NCI-H1417 treated with DMSO at 0.1 percent for 48 hours (cell line): ENCODE data around the gene ATP5MK.
"Not testable (repeated sequence)": the region's sequence is repeated elsewhere in the genome, so short reads cannot be mapped to it uniquely, and the experiment has no call there.

Source experiments
- DNase-seq: peaks from one replicate; lab custom pipeline; 2025; lab: John Stamatoyannopoulos, UW

The ATP5MK gene

GRCh38 chr10:103396789-103397087, 463 bp upstream of the ATP5MK start:
- no peak for DNase-seq

DNA sequence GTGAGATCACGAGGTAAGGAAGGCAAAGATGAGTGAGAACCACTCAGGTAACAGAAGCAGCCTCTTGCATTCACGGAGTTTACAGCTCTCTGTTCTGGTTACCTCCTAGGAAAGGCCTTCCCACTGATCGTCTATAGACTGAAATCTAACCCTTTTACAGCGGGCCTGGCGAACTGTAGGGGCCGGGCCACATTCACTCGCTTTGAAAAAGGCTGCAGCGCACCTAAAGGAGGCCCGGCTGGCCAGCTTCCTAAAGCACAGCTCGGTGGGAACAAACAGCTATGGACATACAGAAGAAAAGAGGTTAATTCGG, 565 bp downstream of the ATP5MK start:
- no peak for DNase-seq

DNA sequence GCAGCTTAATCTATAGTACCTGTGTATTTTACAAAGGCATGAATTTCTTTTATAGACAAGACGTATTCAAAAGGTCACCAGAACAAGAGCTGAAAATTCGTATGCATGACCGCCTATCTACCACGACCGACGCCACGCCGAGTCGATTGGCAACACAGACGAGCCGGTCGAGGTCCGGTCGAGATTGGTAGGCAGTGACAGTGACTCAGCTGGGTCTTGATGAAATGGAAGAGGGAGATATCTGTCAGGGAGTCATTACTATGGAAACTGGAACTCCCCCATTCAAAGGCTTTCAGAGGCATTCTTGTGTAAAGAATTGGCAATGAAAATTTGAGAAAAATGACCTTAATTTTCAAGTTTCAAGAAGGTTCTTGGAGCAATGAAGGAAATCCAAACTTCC, 2.1 kb downstream of the ATP5MK start:
- no peak for DNase-seq

DNA sequence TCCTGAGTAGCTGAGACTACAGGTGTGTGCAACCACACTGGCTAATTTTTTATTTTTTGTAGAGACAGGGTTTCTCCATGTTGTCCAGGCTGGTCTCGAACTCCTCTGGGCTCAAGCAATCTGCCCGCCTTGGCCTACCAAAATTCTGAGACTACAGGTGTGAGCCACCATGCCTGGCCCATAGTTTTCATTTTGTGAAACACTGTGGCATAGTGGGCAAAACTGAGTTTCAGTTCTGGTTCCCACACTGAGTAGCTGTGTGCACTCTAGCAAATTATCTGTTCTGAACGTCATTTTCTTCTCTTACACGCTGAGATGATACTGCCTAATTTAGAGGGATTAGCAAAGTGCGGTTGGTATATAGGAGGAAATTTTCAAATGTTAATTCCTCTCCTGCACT, 13.5 kb downstream of the ATP5MK start:
- DNase-seq: no peak

GRCh38 chr10:103374263-103374662, 22.0 kb downstream of the ATP5MK start:
- no peak for DNase-seq

DNA sequence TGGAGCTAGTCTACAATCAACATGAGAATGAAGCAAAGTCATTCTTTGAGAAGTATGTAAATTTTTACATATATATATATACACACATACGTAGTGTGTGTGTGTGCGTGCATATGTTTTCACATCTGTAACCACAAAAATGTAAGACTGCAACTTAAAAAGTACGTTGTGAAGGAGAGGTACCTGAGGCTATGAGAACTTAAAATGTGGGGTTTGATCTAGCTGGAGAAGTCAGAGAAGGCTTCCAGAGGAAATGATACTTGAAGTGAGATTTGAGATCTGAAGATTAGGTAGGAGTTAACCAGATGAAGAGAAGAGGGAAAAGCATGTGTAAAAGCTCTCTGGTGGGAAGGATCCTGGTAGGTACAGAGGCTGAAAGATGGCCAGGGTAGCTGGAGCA, 22.7 kb downstream of the ATP5MK start:
- no peak for DNase-seq

DNA sequence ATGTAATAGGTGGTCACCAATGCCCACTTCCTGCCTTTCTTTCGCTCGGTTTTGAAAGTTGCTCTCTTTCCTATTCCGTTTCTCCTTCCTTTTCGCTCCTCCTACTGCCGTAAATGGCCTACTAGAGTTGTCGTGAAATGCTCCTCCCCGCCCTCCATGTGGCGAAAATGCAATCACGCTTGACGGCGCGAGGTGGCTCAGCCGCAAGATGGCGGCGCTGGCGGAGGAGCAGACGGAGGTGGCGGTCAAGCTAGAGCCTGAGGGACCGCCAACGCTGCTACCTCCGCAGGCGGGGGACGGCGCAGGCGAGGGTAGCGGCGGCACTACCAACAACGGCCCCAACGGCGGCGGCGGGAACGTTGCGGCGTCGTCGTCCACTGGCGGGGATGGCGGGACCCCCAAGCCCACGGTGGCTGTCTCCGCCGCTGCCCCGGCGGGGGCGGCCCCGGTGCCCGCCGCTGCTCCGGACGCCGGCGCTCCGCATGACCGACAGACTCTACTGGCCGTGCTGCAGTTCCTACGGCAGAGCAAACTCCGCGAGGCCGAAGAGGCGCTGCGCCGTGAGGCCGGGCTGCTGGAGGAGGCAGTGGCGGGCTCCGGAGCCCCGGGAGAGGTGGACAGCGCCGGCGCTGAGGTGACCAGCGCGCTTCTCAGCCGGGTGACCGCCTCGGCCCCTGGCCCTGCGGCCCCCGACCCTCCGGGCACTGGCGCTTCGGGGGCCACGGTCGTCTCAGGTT, 28.3 kb downstream of the ATP5MK start, which contains the start of gene TAF5:
TAF5 (plus strand) TSS at position 195 of the 737 bp plus-strand sequence; CDS start at position 209, 14 bp downstream.
- DNase-seq: peak; percentile 62

- no peak for DNase-seq
These were observed 28.9 kb downstream of the ATP5MK start for GRCh38 chr10:103367379-103367781.

GRCh38 chr10:103360791-103361190, 35.5 kb downstream of the ATP5MK start:
- DNase-seq: not testable (repeated sequence)

- DNase-seq: not testable (repeated sequence)
These were observed 36.8 kb downstream of the ATP5MK start for GRCh38 chr10:103359493-103359892.

DNA sequence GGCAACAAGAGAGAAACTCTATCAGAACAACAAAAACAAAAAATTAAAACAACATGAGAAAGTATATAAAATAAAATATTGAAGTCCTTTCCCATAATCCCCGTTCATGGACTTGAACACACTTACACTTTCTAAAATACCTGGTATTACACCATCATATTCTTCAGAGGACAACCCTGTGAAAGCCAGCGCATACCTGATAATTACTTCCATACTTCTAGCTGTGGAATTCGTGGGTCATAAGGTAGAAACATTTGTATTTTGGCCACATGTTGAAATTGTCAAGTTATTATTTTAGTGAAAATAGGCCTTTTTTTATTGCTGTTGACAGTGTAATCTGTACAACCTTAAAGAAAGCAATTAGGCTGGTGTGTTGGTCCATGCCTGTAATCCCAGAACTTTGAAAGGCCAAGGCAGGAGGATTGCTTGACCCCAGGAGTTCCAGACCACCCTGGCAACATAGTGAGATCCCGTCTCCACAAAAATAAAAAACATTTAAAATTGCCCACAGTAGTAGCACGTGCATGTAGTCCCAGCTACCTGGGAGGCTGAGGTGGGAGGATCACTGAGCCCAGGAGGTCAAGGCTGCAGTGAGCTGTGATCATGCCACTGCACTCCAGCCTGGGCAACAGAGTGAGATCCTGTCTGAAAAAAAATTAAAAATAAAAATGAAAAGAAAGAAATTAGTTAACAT, 40.2 kb downstream of the ATP5MK start:
- no peak for DNase-seq

- DNase-seq: not testable (repeated sequence)
These were observed 41.7 kb downstream of the ATP5MK start for GRCh38 chr10:103354567-103354966.

DNA sequence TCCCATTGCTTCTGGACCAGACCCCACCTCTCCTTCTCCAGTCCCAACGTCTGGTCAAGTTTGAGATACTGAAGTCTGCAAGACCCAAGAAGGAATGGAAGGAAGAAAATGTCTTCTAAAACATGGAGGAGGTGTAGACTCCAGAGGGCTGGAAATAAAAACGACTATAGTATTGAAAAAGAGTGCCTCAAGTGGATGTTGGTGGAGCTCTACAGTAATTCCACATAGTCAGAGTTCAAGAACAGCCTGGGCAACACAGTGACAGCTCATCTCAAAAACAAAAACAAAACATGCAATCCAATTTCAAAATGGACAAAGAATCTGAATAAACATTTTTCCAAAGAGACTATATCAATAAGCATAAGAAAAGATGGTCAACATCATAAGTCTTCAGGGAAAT, 43.0 kb downstream of the ATP5MK start:
- DNase-seq: no peak

DNA sequence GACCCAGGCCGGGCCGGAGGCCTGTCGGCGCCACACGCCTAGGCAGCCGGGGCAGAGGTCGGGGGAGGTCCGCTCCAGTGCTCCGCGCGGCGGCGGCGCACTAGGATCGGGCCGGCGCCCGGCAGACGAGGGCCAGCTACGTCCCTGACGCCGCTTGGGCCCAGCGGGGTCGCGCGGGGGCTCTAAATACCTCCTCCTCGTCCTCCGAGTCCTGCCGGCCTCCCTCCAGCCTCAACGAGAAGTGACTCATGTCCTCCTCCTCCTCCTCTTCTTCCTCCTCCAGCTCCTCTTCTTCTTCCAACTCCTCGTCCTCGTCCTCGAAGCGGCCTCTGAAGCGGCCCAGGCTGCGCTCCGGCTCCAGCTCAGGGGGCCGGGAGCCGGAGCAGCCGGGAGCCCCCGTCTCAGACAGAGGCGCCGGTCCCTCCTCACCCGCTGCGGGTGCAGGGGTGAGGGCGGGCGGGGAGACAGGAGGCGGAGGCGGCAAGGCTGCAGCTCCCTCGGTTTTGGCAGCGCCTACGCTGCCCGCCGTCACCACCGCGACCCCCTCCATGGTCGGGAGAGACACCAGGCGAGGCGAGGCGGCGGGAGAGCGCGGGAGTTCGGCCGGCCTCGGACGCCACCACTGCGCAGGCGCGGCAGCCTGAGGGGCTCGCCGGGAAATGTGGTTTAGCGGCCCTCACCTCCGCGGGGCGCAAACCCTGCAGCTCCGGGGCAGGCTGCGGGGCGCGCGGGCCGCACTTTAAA, 45.6 kb downstream of the ATP5MK start, which contains the start of gene PCGF6:
PCGF6 (minus strand) TSS at position 624 of the 744 bp plus-strand sequence; CDS start at position 550, 74 bp downstream.
- no peak for DNase-seq

DNA sequence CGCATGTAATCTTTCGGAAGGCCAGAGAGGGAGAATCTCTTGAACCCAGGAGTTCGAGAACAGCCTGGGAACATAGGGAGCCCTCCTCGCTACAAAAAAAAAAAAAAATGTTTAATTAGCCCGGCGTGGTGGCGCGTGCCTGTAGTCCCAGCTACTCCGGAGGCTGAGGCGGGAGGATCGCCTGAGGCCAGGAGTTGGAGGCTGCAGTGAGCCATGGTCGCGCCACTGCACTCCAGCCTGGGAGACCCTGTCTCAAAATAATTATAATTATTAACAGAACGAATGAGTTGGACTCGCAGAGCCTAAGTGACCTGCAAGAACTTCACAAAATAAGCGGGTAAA, 46.1 kb downstream of the ATP5MK start:
- no peak for DNase-seq
